Activated T-helper 17 cell treated with anti-CD3 and anti-CD28 coated beads, Interleukin-2, amount 50 U/mL, for 72 hours (primary cell): Measurements from ENCODE around the gene FAM24B. TPM values are rescaled to one million over a fixed set of nuclear protein-coding genes. Genes with fewer than 3 reads are reported as not detected.
A peak's percentile ranks its signal among the peaks of the same experiment; 100 is the strongest.
"Not testable (repeated sequence)": the region's sequence is repeated elsewhere in the genome, so short reads cannot be mapped to it uniquely, and the experiment has no call there.

ENCODE experiments used
- ATAC-seq: fragments of 150-1000 bp; cut with Tn5 transposase; replicated peaks from 2 replicates; pipeline ENCODE4 v1.10.0; 2021; ENCODE audit warnings: mild to moderate bottlenecking, moderate library complexity
- H3K27ac Mint-ChIP-seq: one replicate; pipeline ENCODE4 v1.8.0; 2022; ENCODE audit warnings: mixed read lengths
- H3K27me3 Mint-ChIP-seq: one replicate; pipeline ENCODE4 v1.8.0; 2022; ENCODE audit warnings: mixed read lengths
- H3K36me3 Mint-ChIP-seq: one replicate; pipeline ENCODE4 v1.8.0; 2022; ENCODE audit warnings: low read depth, mild to moderate bottlenecking, mixed read lengths
- H3K4me1 Mint-ChIP-seq: one replicate; pipeline ENCODE4 v1.8.0; 2022; ENCODE audit warnings: mixed read lengths
- H3K4me3 Mint-ChIP-seq: one replicate; pipeline ENCODE4 v1.8.0; 2022; ENCODE audit warnings: mild to moderate bottlenecking, mixed read lengths
- H3K9me3 Mint-ChIP-seq: one replicate; pipeline ENCODE4 v1.8.0; 2022; ENCODE audit warnings: mixed read lengths
- total RNA-seq, 2 donors: library from RNA; stranded (reverse); gene quantifications; one replicate each; pipeline ENCODE4 v1.2.3, GENCODE V29; 2022

FAM24B gene
- total RNA-seq, 2 donors from 2014 or later = 10.1 to 14.8 TPM

DNA sequence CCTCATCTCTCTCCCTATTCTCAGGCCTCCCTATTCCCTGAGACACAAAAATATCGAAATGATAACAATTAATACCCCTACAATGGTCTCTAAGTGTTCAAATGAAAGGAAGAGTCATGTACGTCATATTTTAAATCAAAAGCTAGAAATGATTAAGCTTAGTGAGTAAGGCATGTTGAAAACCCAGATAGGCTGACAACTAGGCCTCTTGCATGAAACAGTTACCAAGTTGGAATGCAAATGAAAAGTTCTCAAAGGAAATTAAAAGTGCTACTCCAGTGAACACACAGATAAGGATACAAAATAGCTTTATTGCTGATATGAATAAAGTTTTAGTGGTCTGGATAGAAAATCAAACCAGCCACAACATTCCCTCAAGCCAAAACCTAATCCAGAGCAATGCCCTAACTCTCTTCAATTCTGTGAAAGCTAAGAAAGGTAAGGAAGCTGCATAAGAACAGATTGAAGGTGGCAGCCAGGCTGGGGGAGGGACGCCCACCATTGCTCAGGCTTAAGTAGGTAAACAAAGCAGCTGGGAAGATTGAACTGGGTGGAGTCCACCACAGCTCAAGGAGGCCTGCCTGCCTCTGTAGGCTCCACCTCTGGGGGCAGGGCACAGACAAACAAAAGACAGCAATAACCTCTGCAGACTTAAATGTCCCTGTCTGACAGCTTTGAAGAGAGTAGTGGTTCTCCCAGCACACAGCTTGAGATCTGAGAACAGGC is 12.5 kb downstream of the FAM24B start:
- Mint-ChIP-seq H3K36me3 (peaks cover 34% of the 10 kb centered on the region), H3K4me1 (peaks cover 16% of the 10 kb centered on the region)
- H3K4me3 Mint-ChIP-seq, H3K27ac Mint-ChIP-seq, H3K27me3 Mint-ChIP-seq, H3K9me3 Mint-ChIP-seq: not testable (repeated sequence)
- ATAC-seq = peak; percentile 64

DNA sequence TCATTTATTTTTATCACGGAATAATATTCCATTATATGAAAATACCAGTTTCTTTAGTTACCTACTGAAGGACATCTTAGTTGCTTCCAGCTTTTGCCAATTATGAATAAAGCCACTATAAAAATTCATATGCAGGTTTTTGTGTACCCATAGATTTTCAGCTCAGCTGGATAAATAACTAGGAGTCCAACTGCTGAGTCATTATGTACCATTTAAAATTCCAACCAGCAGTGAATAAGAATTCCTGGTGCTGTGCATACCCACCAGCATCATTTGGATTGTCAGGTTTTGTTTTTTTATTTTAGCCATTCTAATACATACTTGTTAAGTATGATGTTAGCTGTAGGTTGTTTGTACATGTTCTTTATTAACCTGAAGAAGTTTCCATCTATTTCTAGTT is 14.5 kb downstream of the FAM24B start:
- Mint-ChIP-seq H3K27ac (no peak overlapping the region), H3K27me3 (no peaks in the 10 kb centered on the region), H3K4me3 (no peak overlapping the region), H3K36me3 (peaks cover 30% of the 10 kb centered on the region), H3K4me1 (peaks cover 20% of the 10 kb centered on the region), H3K9me3 (no peaks in the 10 kb centered on the region)
- ATAC-seq = no peak

DNA sequence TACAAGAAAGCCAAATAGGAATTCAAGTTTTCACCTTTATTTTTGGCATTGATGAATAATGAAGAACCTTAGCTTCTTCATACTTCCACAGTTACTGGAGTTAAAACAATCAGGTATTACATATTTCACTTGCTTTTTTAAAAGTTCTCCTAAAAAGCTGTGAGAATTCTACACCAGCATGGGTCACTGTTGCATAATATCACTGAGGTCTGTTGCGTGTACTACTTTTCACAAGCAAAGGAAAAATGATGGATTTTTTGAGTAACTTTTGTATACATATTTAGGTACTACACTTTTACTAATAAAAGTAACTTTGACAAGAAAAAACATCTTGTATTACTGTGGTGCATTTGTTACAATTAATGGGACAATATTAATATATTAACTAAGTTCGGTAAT is 15.2 kb downstream of the FAM24B start:
- no peak overlapping the region for H3K27ac Mint-ChIP-seq
- H3K4me3 Mint-ChIP-seq = no peak overlapping the region
- peaks cover 20% of the 10 kb centered on the region for H3K4me1 Mint-ChIP-seq
- H3K9me3 Mint-ChIP-seq = no peaks in the 10 kb centered on the region
- peaks cover 26% of the 10 kb centered on the region for H3K36me3 Mint-ChIP-seq
- H3K27me3 Mint-ChIP-seq = no peaks in the 10 kb centered on the region
- no peak for ATAC-seq

DNA sequence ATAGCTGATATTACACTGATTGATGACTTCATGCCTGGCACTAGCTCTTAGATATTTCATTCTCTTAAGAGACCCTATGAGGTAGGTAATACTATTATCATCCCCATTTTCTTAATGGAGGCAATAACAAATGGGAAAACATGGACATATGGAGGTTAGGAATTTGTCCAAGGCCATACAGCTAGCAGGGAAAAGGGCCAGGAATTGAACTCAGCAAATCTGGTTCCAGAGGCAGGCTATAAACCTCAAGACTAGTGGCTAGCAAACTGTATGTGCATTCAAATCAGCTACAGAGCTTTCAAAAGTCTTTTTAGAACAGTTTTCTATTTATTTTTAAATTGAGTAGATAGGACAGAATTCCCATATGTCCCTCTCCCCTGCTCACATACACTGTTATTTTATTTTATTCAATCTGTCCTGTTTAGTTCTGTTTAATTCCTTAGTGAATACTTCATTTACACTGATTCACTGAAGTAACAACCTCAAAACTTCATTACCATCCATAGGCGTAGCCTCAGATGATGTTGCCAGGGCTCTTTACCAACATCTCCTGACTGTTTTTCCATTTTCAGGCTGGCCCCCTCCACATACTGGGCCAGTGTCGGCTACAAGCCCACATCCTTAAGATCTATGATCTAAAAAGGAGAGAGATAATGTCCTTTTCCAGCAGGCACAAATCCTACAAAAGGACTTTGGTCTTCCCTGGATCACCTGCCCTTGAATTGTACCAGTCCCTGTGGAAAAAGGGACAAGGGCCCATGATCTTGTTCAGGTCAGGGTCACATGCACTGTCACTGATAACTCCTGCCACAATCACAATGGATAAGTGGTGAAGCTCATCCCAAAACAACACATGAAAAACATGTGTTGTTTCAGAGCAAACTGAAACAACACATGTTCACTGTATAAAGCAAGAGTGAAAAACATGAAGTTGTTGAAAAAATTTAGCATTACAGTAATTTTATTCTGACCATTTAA is 15.9 kb downstream of the FAM24B start:
- peaks cover 32% of the 10 kb centered on the region for H3K36me3 Mint-ChIP-seq
- ATAC-seq = no peak
- H3K27me3 Mint-ChIP-seq = no peaks in the 10 kb centered on the region
- H3K4me3 Mint-ChIP-seq = no peak overlapping the region
- no peaks in the 10 kb centered on the region for H3K9me3 Mint-ChIP-seq
- H3K4me1 Mint-ChIP-seq = peaks cover 20% of the 10 kb centered on the region
- H3K27ac Mint-ChIP-seq = no peak overlapping the region

DNA sequence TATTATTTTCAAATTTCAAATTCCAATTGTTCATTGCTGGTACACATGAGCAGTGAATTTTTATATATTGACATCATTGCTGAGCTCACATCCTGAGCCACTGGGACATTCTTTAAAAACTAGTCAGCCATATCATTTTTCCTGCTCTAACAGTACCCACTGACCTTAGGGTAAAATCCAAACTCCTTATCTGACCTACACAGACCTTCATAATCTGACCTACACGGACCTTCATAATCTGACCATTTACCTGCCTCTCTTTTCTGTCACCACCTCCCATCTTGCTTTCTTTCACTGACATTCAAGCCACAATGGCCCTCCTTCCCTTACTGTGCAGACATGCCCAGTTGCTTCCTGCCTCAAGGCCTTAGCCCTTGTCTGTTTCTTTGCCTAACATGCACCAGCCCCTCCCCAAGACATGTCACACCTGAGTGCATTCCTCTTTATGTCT is 17.6 kb downstream of the FAM24B start:
- H3K4me3 Mint-ChIP-seq = no peak overlapping the region
- H3K9me3 Mint-ChIP-seq = no peaks in the 10 kb centered on the region
- H3K36me3 Mint-ChIP-seq = peaks cover 32% of the 10 kb centered on the region
- H3K27ac Mint-ChIP-seq = no peak overlapping the region
- H3K4me1 Mint-ChIP-seq = peaks cover 12% of the 10 kb centered on the region
- ATAC-seq = no peak
- no peaks in the 10 kb centered on the region for H3K27me3 Mint-ChIP-seq

DNA sequence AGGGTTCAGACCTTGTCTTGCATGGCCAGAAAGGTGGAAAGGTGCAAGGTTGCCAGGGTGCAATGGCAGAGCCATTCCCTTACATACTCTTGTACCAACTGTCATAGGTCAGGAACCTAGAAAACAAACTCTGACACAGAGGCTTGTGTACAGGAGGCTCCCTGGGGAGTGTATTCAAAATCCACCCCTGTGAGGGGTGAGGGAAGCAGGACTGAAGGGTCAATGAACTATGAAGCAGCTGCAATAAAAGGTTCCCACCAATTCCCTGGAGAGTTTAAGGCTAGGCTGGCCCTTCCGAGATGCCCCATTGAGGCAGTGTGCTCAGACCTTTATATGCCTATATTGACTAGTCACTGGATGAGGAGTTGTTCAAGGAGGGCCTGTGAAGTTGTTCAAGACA is 19.9 kb downstream of the FAM24B start:
- Mint-ChIP-seq H3K4me1 (peaks cover 5% of the 10 kb centered on the region), H3K36me3 (peaks cover 43% of the 10 kb centered on the region), H3K27ac (no peak overlapping the region), H3K27me3 (no peaks in the 10 kb centered on the region), H3K4me3 (no peak overlapping the region), H3K9me3 (no peaks in the 10 kb centered on the region)
- ATAC-seq = no peak

DNA sequence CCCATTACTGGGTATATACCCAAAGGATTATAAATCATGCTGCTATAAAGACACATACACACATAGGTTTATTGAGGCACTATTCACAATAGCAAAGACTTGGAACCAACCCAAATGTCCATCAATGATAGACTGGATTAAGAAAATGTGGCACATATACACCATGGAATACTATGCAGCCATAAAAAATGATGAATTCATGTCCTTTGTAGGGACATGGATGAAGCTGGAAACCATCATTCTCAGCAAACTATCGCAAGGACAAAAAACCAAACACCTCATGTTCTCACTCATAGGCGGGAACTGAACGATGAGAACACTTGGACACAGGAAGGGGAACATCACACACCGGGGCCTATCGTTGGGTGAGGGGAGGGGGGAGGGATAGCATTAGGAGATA is 21.3 kb downstream of the FAM24B start:
- not testable (repeated sequence) for H3K27ac Mint-ChIP-seq, H3K4me3 Mint-ChIP-seq, H3K27me3 Mint-ChIP-seq, ATAC-seq, H3K9me3 Mint-ChIP-seq
- Mint-ChIP-seq H3K36me3 (peaks cover 54% of the 10 kb centered on the region), H3K4me1 (peaks cover 10% of the 10 kb centered on the region)

DNA sequence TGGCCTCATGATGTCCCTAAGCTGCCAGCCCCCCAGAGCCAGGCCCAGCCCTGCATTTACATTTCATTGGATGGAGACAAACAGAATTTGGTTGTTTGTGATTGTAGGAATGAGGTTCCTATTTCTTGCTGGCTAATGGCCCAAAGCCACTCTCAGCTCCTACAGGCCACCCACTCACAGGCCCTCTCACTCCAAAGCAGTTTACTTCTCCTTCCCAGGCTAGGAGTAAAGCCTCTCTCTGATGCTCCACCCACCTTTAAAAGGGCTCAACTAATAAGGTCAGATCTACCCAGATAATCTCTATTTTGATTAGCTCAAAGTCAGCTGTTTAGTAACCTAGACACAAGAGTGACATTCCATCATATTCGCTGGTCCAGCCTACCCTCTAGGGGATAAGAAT is 22.5 kb downstream of the FAM24B start:
- no peak for ATAC-seq
- peaks cover 8% of the 10 kb centered on the region for H3K4me1 Mint-ChIP-seq
- H3K27ac Mint-ChIP-seq = no peak overlapping the region
- no peak overlapping the region for H3K4me3 Mint-ChIP-seq
- peaks cover 63% of the 10 kb centered on the region for H3K36me3 Mint-ChIP-seq
- no peaks in the 10 kb centered on the region for H3K27me3 Mint-ChIP-seq
- no peaks in the 10 kb centered on the region for H3K9me3 Mint-ChIP-seq

DNA sequence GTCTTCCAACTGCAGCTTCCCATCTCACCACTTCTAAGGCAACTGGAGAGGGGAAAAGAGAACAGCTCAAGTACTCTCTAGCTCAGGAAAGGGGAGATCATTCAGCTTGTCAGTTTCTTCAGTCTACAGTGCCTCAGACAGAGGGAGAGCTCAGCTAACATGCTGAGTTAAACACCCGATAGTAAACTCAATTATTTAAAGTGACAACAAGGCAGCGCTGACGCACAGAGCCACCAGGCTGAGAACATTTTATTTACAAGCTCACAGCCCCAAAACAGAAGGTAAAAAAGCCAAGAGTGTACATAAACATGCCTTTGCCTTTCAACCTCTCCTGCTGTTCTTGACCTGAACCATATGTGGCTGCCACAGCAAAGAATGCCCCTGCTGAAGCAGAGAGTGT is 23.6 kb downstream of the FAM24B start:
- ATAC-seq = no peak
- Mint-ChIP-seq H3K4me1 (peaks cover 5% of the 10 kb centered on the region), H3K27ac (no peak overlapping the region), H3K27me3 (no peaks in the 10 kb centered on the region), H3K9me3 (no peaks in the 10 kb centered on the region), H3K36me3 (peaks cover 74% of the 10 kb centered on the region), H3K4me3 (no peak overlapping the region)

DNA sequence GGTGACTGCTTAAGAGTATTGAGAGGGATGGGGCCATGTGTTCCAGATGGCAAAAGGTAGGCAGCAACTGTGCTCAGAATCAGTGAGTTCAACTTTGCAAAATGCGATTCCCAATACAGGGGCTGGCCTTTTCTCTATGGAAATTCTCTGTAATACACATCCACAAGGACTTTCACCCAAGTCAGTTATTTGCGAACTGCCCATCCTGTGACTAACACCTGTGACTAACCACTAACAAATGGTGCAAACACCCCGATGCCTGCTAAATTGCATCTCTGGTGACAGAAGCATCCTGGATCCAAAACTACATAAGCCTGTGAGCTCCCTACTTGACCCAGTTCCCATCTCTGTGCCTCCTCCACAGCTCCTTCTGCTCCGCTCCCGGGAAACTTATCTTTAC is 24.7 kb downstream of the FAM24B start:
- no peak overlapping the region for H3K4me3 Mint-ChIP-seq
- no peaks in the 10 kb centered on the region for H3K27me3 Mint-ChIP-seq
- no peak overlapping the region for H3K27ac Mint-ChIP-seq
- ATAC-seq = no peak
- H3K4me1 Mint-ChIP-seq = peaks cover 5% of the 10 kb centered on the region
- peaks cover 85% of the 10 kb centered on the region for H3K36me3 Mint-ChIP-seq
- no peaks in the 10 kb centered on the region for H3K9me3 Mint-ChIP-seq

DNA sequence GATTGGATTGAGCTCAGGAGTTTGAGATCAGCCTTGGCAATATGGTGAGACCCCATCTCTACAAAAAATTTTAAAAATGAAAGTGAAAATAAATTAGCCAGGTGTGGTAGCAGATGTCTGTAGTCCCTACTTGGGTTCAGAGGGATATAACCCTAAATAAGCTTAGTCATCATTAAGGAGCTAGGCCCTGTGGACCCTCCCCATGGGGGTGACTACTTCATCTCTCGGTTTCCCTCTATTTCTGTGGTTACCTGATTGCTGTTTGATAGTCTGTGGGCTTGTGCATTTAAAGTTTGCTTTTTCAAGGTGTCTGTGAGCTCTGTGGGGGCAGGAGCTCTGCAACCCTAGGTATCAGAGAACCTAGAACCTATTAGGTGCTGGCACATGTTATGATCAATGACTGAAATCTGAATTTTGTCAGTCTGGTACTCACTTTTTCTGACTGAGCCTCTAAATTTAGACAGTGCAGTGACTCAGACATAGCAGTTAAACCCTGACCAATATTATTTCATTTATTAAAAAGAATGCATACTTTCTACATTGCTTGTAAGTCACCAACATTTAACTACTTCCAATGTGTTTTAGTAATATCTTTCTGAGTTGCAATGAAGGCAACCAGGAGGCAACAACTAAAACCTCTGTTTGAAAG is 25.6 kb downstream of the FAM24B start:
- Mint-ChIP-seq H3K9me3 (no peaks in the 10 kb centered on the region), H3K4me1 (peaks cover 5% of the 10 kb centered on the region), H3K4me3 (no peak overlapping the region), H3K27ac (peak overlapping the region; percentile 53), H3K36me3 (peaks cover 87% of the 10 kb centered on the region), H3K27me3 (no peaks in the 10 kb centered on the region)
- ATAC-seq = peak; percentile 45

DNA sequence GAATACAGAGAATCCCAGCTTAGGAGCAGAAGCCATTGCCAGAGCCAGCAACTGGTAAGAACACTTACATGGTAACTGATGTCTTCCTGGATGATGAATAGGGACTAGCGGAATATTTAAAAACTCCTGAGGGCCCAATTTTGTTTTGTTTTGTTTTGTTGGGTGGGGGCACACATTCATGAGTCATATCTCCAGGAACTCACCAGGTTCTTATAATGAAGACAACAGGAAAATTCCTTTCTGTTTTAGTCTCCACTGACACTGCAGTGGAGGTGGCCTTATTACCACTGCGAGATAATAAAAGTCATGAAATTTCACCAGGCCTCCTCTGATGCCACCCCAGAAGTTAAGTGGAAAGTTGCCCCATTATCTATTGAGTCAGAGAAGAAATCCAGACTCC is 27.1 kb downstream of the FAM24B start:
- H3K4me1 Mint-ChIP-seq = peaks cover 5% of the 10 kb centered on the region
- peaks cover 93% of the 10 kb centered on the region for H3K36me3 Mint-ChIP-seq
- H3K27me3 Mint-ChIP-seq = no peaks in the 10 kb centered on the region
- ATAC-seq = no peak
- H3K4me3 Mint-ChIP-seq = no peak overlapping the region
- H3K9me3 Mint-ChIP-seq = no peaks in the 10 kb centered on the region
- H3K27ac Mint-ChIP-seq = no peak overlapping the region

DNA sequence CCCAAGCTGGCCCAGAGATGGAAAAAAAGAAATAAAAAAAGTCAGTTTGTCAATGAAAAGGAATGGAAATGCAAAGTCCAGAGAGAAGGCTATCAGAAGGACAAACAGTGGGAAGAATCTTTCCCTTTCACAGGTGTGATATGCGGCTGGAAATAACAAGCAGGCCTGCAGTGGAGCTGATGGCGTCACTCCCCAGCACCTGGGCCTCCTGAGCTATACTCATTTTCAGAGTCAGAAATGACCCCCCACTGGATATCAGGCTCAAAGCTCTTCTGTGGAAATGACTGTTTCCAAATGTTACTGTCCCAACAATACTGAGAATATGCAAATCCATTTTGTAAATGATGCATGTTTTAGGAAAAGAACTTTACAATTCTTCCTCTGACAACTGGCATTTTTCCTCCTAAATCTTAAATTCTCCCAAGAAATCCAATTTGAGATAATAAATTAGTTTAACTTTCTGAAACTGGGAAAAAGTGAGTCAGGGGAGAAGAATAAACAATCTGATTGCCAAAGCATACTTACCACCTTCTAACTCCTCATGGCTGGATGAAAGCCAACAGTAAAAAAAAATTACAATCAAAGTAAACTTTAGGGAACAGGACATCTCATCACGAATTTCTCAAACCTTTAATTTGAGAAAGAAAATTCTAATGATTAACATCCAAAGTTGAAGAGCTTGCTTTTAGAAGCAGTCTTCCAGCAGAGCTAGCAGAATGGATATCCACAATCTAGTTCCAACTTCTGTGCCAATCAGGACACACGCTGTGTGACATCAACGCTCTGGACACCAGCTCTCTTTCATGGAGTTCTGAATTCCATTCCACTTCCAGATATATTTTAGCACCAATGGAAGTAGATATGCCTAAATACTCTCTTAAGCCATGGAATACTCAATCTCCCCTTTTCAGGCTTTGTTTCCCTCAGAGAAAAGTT is 28.4 kb downstream of the FAM24B start:
- peaks cover 7% of the 10 kb centered on the region for H3K9me3 Mint-ChIP-seq
- peak; percentile 21 for ATAC-seq
- H3K36me3 Mint-ChIP-seq = peaks cover 93% of the 10 kb centered on the region
- H3K27ac Mint-ChIP-seq = no peak overlapping the region
- no peaks in the 10 kb centered on the region for H3K27me3 Mint-ChIP-seq
- H3K4me3 Mint-ChIP-seq = no peak overlapping the region
- peaks cover 11% of the 10 kb centered on the region for H3K4me1 Mint-ChIP-seq
